Endometrial microvascular endothelial cells (primary cell): ENCODE measurements around the gene CNOT2. TPM values are rescaled to one million over a fixed set of nuclear protein-coding genes. Genes with fewer than 3 reads are reported as not detected.

Experiments used
- in situ Hi-C: cut with HindIII; loops from 2 replicates; pipeline ENCODE4 v1.10.0; 2017; ENCODE audit warnings: low sequenced_read_pairs, low pct_unique_long_range_greater_than_20kb; ENCODE audit errors: inconsistent ontology term
- total RNA-seq: library from RNA; depleted of rRNA; stranded (reverse); fragments of >200 nt; gene quantifications from one replicate; pipeline ENCODE4 v1.2.3, GENCODE V29; 2015; ENCODE audit errors: inconsistent ontology term

The CNOT2 gene
- 64.8 TPM for total RNA-seq

DNA sequence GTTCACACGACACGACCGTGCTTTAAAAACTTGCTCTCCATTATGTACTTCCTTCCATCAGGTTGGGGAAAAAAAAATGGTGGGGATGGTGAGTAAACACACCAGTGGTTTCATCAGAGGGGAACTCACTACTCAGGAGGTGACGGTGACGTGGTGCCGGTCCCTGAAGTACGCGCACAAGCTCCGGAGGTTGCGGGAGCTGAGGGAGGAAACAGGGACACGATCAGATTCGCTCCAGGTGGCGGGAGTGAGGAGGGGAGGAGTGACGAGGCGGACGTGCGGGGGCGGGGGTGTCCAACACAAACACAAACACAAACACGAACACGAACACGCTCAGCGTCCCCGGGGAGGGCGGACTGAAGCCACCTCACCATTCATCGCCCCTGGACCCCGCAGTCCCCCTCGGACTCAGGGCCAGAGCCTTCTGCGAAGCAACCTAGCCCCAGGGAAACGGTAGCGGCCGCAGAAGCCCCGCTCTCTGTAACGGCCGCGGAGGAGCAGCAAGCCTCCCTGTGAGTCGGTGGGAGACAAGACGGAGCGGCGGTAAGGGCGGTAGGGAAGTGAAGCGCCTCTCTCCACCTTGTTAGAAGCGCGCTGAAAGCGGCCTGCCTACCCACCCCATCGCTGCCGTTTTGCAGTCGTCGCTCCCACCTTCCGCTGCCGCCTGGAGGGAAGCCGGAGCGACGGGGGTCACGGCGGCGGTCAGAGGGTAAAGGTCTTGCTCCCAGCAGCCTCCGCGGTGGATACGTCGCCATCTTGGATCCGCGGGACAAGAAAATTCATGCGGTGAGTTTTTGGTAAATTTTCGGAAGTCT, at the start of gene CNOT2:
Gene CNOT2, plus strand, starts transcription at position 739 of the 815 bp plus-strand sequence. CDS start 34,794 bp downstream, outside the sequence.
- in situ Hi-C loops = no loop called here

- in situ Hi-C loops = no loop called here
Measured at GRCh38 chr12:70194076-70194475, 49.2 kb upstream of the CNOT2 start.

DNA sequence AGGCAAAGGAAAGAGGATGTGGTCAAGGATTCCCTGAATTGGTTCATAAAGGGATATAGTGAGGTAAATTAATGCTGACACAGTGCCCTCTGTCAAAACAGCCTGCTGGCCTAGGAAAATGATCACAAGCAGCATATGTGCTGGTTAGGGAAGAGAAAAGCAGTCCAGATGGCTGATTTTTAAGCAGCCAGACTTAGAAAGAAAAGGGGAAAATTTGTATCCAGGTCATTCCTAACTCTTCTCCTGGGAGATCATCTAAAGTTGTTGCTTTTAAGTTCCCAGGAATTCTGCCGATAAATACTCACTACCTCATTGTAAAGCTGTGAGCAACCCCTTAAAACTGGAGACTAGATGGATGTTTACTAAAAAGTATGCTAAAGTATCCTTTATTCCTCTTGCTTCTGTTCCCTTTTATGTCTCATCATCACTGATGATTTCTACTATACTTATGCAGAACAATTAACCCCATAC, 46.4 kb upstream of the CNOT2 start:
- in situ Hi-C loops = no loop called here

GRCh38 chr12:70197345-70197744, 45.9 kb upstream of the CNOT2 start:
- in situ Hi-C loops = no loop called here

DNA sequence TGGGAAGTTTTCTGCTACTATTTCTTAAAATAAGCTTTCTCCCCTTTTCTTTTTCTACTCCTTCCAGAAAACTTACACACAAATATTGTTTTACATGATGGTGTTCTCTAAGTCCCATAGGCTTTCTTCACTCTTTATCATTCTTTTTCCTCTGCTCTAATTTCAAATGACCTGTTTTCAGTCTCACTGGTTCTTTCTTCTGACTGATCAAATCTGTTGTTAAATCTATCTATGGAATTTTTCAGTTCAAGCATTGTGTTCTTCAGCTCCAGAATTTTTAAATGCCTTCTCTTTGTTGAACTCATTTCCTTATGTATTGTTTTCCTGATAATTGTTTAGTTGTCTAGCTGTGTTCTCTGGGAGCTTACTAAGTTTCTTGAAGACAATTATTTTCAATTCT, 29.5 kb upstream of the CNOT2 start:
- in situ Hi-C loops = no loop called here

- in situ Hi-C loops = no loop called here
Measured at GRCh38 chr12:70214972-70215617, 28.1 kb upstream of the CNOT2 start.

DNA sequence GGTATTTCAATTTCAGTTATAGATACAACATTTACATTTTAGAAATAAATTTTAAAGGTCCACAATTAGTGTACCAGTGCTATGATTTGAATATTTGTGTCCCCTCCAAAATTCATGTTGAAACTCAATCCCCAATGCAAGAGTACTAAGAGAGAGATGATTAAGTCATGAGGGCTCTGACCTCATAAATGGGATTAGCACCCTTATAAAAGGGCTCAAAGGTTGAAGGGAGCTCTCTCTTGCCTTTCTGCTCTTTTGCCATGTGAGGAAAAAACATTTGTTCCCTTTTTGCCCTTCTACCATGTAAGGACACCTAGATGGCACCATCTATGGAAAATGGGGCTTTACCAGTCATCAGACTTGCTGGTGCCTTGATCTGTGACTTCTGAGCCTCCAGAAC, 25.8 kb upstream of the CNOT2 start:
- in situ Hi-C loops = no loop called here

DNA sequence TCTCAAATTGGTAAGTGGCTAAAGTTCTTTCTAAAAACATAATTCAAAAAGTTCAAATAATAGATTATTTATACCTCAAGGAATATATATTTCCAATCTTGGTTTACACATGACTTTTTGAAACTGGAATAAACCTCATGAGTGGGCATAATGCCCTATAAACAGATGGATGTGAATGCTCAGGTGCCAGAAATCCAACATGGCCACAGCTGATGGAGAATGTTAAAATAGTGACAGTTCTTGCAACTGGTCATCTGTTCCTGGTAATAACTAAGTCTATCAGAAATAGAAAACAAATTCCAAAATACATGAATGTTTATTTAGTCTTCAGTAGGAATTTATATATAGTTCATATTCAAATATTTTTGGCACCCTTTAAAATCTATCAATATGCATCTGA, 21.6 kb upstream of the CNOT2 start:
- in situ Hi-C loops = no loop called here

- in situ Hi-C loops = no loop called here
Measured at GRCh38 chr12:70227911-70228310, 15.3 kb upstream of the CNOT2 start.

GRCh38 chr12:70230934-70231606, 12.2 kb upstream of the CNOT2 start:
- in situ Hi-C loops = no loop called here

- in situ Hi-C loops = no loop called here
Measured at GRCh38 chr12:70236990-70237389, 6.2 kb upstream of the CNOT2 start.

DNA sequence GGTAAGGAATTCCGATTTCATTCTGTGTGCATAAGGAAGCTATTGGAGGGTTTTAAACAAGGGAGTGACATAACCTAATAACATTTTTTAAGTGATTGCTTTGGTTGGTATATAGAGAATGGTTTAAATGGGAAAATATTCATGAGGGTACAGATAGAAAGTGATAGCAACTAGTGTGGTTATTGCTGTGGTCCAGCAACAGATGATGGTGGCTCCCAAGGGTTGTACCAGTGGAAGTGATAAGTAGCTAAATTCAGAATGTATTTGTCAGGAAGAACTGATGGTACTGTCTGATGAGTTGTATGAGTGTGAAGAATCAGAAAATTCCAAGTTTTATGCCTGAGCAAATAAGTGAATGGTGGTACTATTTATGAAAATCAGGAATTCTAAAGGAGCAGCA, 2.6 kb upstream of the CNOT2 start:
- in situ Hi-C loops = no loop called here

DNA sequence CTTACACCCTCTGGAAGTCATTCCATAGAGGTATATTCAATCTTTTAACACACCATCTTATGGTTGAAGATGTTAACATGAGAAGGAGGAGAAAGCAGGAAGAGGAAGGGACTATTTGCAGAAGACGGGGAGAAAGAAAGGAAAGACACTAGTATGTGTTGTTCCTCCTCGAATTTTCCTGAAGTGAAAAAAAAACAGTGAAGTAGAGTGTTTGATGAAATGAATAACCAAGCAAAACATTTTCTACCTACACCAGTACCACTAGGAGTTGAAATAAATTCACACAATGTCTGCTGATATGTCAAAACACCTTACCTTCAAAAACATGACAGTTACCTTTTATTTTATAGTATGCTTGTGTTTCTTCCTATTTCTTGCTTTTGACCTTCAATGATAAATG, 1.4 kb upstream of the CNOT2 start:
- in situ Hi-C loops = no loop called here

DNA sequence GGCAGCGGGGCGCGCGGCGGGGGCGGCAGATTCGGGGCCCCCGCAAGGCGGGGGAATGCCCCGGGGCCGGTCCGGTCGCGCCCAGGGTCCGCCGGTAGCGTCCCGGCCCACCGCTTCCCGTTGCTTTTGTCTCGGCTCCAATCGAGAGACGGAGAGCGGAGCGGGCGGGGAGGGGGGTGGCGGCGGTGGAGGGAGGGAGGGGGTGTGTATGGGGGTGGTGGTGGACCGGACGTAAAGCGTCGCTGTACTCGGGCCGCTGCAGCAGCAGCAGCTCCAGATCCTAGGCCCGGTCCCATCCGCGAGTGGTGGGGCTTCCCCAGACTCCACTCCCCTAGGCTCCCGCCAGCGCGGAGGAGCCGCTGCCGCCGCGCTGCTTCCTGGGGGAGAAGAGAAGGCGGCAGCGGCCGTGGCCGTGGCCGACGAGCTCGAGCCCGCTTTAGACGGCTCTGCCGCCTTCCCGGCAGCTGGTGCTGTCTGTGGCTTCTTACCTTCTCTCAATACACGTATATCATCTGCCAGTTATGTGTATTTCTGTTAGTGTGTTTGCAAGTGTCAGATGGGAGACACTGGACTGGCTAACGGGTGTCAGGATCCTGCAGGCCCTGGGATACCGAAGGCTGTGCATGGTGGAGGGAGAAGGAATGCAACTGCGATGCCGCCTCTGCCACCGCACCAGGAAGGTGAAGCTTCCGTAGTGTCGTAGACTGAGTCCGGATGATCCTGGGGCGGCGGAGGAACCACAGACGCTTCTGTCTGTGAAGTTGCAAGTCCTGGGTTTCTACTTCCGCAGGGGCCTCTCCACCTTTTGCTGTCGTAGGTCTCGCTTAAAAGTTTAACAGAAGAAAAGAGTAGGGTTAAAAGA, 508 bp downstream of the CNOT2 start:
- in situ Hi-C loops = no loop called here

DNA sequence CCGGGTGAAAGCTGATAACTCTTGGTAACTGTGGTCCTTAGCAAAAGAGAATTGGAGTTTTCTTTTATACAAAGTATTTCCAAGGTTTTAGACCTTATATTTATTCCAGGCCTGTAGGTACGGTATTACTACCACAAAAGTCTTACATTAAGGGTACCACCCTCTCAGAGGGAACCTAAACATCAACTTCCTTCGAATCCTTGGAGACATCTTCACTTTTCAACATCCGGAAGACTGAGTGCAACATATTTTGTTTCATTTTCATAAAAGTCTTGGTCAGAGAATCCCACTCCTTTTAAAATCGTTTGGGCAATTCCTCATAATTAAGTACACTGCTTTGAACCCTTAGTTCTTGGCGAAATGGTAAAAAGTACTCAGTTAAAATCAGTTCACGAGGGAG, 1.2 kb downstream of the CNOT2 start:
- in situ Hi-C loops = no loop called here

- in situ Hi-C loops = no loop called here
Measured at GRCh38 chr12:70245458-70245857, 2.2 kb downstream of the CNOT2 start.

DNA sequence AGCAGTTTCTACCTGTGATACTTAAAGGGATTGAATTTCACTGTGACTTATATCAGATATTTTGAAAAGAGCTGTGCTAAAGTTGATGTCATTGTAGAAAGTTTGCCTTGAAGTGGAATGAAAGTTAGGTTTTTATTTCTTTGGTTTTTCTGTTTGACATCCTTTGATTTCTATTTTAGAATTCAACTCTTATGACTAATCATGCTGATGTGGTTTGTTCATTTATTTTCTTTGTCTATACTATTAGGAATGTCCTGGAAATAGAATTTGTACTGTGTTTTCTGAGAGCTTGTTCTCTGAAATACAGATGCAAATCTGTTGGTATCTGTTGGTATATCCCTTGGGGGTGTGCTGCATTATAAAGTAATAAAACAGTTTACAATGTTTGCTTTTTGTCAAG, 3.3 kb downstream of the CNOT2 start:
- in situ Hi-C loops = no loop called here

DNA sequence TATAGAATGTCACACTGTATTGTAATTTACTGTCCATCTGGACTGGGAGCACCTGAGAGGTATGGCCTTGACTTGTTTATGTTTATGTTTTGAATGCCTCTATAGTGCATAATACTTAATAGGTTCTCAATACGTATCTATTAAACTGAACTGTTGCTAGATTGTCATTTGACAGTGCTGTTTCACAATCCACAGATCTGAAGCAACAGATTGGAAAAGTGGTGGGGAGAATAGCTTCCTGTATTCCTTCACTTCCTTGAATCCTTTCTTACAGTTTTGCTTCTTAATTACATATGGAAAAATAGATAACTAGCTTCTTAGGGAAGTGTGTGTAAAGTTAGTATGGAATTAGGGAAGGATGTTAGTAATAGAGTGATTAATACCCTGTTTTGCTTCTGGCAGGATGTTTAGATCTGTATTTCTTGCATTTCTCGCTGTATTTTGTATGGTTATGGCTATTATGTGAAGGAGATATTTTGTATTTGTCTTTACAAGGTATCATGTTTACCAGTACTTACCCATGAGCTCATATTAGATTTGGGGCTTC, 4.5 kb downstream of the CNOT2 start:
- in situ Hi-C loops = no loop called here

DNA sequence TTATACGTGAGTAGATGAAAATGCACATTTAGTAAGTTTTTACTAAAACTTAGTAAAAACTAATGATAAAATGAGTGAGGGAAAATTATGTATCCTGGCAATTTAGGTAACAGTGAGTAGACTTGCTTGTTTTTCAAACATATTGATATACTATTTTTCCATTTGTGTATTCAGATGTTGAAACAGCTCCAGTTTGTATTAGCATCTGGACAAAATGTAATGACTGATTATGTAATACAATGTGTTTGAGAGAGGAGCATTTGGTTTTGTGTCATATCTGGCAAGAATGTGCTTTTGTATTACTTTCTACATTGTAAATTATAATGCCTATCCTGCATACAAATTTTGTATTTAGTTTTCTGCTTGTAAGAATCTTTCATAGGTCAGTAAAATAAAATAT, 5.6 kb downstream of the CNOT2 start:
- in situ Hi-C loops = no loop called here
